Stimulated activated CD4-positive, alpha-beta T cell treated with anti-CD3 and anti-CD28 coated beads, Interleukin-12 subunit alpha, Interleukin-12 subunit beta, amount 100 ng/mL, for 4 hours (primary cell): Measurements from ENCODE around the gene GJC1.

Experiments used
- DNase-seq: peaks from one replicate; pipeline ENCODE4 v3.0.0-alpha.2; 2020

GJC1 gene

GRCh38 chr17:44829523-44830358 is at the start of gene GJC1:
GJC1 (minus strand) TSS chr17:44830287; CDS start chr17:44805817, 24,470 bp downstream.
- DNase-seq: peak; percentile 17

- DNase-seq: no peak
Measured at GRCh38 chr17:44879376-44879775, 49.3 kb upstream of the GJC1 start.

- DNase-seq: no peak
Measured at GRCh38 chr17:44878627-44879221, 48.6 kb upstream of the GJC1 start.

GRCh38 chr17:44877121-44877520 is 47.0 kb upstream of the GJC1 start:
- no peak for DNase-seq

GRCh38 chr17:44875761-44876160 is 45.7 kb upstream of the GJC1 start:
- no peak for DNase-seq

- no peak for DNase-seq
Measured at GRCh38 chr17:44872131-44872768, 42.2 kb upstream of the GJC1 start.

GRCh38 chr17:44871556-44871955 is 41.5 kb upstream of the GJC1 start:
- DNase-seq: no peak

GRCh38 chr17:44867841-44868240 is 37.8 kb upstream of the GJC1 start:
- DNase-seq: no peak

GRCh38 chr17:44865931-44866330 is 35.8 kb upstream of the GJC1 start:
- DNase-seq: no peak

GRCh38 chr17:44865231-44865660 is 35.2 kb upstream of the GJC1 start:
- peak; percentile 56 for DNase-seq

GRCh38 chr17:44864831-44865230 is 34.7 kb upstream of the GJC1 start:
- no peak for DNase-seq

- DNase-seq: no peak
Measured at GRCh38 chr17:44863061-44863918, 33.2 kb upstream of the GJC1 start.

- DNase-seq: no peak
Measured at GRCh38 chr17:44862278-44862914, 32.3 kb upstream of the GJC1 start.

GRCh38 chr17:44859701-44860100 is 29.6 kb upstream of the GJC1 start:
- DNase-seq: no peak

GRCh38 chr17:44854192-44854591 is 24.1 kb upstream of the GJC1 start:
- no peak for DNase-seq

- no peak for DNase-seq
Measured at GRCh38 chr17:44850612-44851011, 20.5 kb upstream of the GJC1 start.

- no peak for DNase-seq
Measured at GRCh38 chr17:44850025-44850424, 19.9 kb upstream of the GJC1 start.

- no peak for DNase-seq
Measured at GRCh38 chr17:44848961-44849489, 18.9 kb upstream of the GJC1 start.

- no peak for DNase-seq
Measured at GRCh38 chr17:44848257-44848795, 18.2 kb upstream of the GJC1 start.

- no peak for DNase-seq
Measured at GRCh38 chr17:44847586-44847985, 17.5 kb upstream of the GJC1 start, which contains the start of gene HIGD1B. HIGD1B (plus strand) TSS chr17:44847883; CDS start chr17:44848153, 270 bp downstream.

GRCh38 chr17:44846206-44846605 is 16.1 kb upstream of the GJC1 start:
- no peak for DNase-seq

GRCh38 chr17:44844390-44844830 is 14.3 kb upstream of the GJC1 start:
- no peak for DNase-seq
